ENCODE data around the gene NAPSA.
A peak's percentile ranks its signal among the peaks of the same experiment; 100 is the strongest.

The NAPSA gene

DNA sequence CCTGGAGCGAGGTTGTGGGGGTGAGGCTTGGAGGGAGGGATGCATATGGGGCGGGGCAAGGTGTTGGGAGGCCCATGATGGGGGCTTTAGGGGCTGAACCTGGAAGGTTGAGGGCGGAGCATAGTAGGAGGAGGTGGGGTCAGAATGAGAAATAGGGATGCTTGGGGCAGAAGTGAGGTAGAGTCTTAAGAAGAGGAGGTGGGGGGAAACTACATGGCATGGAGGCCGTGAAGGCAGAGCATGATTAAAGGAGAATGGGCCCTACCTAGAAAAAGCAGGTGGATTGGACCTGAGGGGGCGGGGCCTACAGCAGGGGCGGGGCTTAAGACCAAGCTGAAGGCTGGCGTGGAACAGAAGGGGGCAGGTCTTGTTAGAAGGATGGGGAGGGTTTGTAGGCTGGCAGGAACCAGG, 11.6 kb upstream of the NAPSA start:
- TF ChIP-seq, protein P1, sequence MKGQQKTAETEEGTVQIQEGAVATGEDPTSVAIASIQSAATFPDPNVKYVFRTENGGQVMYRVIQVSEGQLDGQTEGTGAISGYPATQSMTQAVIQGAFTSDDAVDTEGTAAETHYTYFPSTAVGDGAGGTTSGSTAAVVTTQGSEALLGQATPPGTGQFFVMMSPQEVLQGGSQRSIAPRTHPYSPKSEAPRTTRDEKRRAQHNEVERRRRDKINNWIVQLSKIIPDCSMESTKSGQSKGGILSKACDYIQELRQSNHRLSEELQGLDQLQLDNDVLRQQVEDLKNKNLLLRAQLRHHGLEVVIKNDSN (IDR thresholded peaks at IDR 0.05): no peak
- TF ChIP-seq EP300 (IDR thresholded peaks at IDR 0.05; ENCODE audit: borderline replicate concordance) (no peak), NFIC (IDR thresholded peaks at IDR 0.05) (no peak), TEAD4 (IDR thresholded peaks at IDR 0.05) (no peak)
- TF ChIP-seq, protein P2, sequence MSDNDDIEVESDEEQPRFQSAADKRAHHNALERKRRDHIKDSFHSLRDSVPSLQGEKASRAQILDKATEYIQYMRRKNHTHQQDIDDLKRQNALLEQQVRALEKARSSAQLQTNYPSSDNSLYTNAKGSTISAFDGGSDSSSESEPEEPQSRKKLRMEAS (IDR thresholded peaks at IDR 0.05): no peak

DNA sequence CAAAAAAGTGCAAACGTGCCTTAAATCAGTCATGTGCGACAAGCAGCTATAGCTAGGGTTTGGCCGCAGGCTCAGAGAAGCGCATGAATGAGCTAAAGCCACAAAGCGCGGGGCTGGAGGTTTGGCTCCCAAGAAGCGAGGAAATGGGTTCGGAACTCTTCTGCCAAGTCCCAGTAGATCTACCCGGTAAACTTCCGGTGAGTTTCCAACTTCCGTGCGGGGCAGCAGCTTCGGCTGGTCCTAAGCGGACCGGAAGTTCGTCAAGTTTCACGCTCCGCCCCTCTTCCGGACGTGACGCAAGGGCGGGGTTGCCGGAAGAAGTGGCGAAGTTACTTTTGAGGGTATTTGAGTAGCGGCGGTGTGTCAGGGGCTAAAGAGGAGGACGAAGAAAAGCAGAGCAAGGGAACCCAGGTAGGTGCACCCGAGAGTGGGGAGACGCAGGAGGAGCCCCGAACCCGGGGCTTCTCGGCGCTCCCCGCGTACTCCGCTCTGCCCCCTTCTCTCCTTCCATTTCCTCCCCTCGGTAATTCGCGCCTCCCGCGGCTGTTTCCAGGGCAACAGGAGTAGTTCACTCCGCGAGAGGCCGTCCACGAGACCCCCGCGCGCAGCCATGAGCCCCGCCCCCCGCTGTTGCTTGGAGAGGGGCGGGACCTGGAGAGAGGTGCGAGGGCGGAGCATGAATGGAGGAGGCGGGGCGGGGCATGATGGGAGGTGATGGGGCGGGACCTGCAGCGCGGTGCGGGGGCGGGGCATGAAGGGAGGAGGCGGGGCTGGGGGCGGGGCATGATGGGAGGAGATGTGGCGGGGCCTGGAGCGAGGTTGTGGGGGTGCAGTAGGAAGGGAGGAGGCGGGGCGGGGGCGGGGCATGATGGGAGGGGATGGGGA, 11.0 kb upstream of the NAPSA start, which contains the start of gene NR1H2:
Gene NR1H2, plus strand, starts transcription at position 292 of the 885 bp plus-strand sequence. CDS start 1,149 bp downstream, outside the sequence.
- TF ChIP-seq TCF12 (IDR thresholded peaks at IDR 0.05; ENCODE audit: low read depth) (peak; percentile 61), CREB1 (IDR thresholded peaks at IDR 0.05; ENCODE audit: low read depth) (peak; percentile 91), TAF1 (IDR thresholded peaks at IDR 0.05; ENCODE audit: low read depth) (peak; percentile 78; the same call in 1 of the 2 replicates), YY1 (IDR thresholded peaks at IDR 0.05; ENCODE audit: low read depth) (peak; percentile 58), EGR1 (IDR thresholded peaks at IDR 0.05) (peak; percentile 28; the same call in 1 of the 2 replicates), CEBPB (IDR thresholded peaks at IDR 0.05) (no peak), FOXM1 (IDR thresholded peaks at IDR 0.05; ENCODE audit: borderline replicate concordance, low read depth) (no peak)
- TF ChIP-seq, protein P2 (IDR thresholded peaks at IDR 0.05): peak; percentile 80
- TF ChIP-seq, protein P1 (IDR thresholded peaks at IDR 0.05): peak; percentile 71

DNA sequence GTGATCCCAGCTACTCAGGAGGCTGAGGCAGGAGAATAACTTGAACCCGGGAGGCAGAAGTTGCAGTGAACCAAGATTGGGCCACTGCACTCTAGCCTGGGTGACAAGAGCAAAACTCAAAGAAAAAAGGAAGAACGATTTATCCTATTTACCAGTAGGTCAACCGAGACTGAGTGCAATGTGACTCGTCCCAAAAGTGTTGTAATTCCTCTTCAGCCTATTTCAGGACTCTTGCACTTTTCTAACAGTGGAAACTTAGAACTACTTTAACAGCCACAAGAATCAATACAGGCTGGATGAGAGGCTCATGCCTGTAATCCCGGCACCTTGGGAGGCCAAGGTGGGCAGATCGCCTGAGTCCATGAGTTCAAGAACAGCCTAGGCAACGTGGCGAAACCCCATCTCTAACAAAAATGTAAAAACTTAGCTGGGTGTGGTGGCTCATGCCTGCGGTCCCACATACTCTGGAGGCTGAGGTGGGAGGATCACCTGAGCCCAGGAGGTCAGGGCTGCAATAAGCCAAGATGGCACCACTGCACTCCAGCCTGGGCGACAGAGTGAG, 6.6 kb upstream of the NAPSA start:
- TF ChIP-seq FOXM1 (IDR thresholded peaks at IDR 0.05; ENCODE audit: borderline replicate concordance, low read depth): no peak
- TF ChIP-seq CEBPB (IDR thresholded peaks at IDR 0.05): no peak
- TF ChIP-seq EGR1 (IDR thresholded peaks at IDR 0.05): no peak
- TF ChIP-seq EP300 (IDR thresholded peaks at IDR 0.05; ENCODE audit: borderline replicate concordance): no peak
- no peak for TF ChIP-seq TAF1 (IDR thresholded peaks at IDR 0.05; ENCODE audit: low read depth)
- TF ChIP-seq RAD21 (IDR thresholded peaks at IDR 0.05; ENCODE audit: low read depth): no peak
- TF ChIP-seq, protein P3, sequence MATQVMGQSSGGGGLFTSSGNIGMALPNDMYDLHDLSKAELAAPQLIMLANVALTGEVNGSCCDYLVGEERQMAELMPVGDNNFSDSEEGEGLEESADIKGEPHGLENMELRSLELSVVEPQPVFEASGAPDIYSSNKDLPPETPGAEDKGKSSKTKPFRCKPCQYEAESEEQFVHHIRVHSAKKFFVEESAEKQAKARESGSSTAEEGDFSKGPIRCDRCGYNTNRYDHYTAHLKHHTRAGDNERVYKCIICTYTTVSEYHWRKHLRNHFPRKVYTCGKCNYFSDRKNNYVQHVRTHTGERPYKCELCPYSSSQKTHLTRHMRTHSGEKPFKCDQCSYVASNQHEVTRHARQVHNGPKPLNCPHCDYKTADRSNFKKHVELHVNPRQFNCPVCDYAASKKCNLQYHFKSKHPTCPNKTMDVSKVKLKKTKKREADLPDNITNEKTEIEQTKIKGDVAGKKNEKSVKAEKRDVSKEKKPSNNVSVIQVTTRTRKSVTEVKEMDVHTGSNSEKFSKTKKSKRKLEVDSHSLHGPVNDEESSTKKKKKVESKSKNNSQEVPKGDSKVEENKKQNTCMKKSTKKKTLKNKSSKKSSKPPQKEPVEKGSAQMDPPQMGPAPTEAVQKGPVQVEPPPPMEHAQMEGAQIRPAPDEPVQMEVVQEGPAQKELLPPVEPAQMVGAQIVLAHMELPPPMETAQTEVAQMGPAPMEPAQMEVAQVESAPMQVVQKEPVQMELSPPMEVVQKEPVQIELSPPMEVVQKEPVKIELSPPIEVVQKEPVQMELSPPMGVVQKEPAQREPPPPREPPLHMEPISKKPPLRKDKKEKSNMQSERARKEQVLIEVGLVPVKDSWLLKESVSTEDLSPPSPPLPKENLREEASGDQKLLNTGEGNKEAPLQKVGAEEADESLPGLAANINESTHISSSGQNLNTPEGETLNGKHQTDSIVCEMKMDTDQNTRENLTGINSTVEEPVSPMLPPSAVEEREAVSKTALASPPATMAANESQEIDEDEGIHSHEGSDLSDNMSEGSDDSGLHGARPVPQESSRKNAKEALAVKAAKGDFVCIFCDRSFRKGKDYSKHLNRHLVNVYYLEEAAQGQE (IDR thresholded peaks at IDR 0.05; ENCODE audit: low read depth): no peak
- TF ChIP-seq, protein P2 (IDR thresholded peaks at IDR 0.05): no peak
- no peak for TF ChIP-seq TCF12 (IDR thresholded peaks at IDR 0.05; ENCODE audit: low read depth)
- TF ChIP-seq ZBTB7A (IDR thresholded peaks at IDR 0.05; ENCODE audit: low read depth): no peak

DNA sequence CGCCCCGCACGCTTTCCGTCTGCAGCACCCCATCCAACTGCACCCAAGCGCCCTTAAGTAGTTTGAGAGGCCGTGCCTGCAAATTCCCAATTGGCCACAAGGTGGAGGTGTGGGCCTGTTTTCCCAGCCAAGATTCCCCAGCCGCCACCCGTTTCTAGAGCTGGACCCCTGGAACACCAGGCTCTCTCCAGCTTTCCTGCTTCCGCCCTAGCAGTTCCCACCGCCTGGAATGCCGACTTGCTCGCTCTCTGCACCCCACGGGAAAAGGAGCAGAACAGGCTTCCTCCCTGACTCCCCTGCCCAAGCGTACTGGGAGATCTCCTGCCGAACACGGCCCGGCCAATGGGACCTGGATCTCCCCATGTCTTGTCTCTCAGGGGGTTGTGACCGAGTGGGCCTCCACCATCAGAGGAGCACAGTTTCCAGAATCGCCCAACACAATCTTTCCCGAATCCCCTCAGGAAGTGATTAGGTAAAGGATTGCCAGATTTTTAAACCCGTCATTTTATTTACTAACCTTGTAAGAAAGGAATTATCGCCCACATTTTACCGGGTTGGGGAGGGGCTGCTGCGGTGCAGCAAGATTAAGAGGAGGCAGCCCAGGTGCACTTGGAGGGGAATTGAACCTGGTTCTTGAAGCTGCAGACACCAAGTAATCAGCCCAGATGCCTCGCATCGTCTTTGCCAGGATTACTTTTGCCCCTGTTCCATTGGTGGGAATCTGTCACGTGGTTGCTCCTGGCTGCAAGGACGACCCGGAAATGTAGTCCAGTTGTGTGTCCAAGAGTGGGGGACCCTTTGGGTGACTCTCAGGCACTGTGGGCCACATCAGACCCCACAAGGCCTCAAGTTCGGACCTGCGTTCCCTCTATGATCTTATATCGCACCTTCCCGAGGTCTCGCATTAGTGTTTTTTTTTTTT, 3.5 kb upstream of the NAPSA start:
- TF ChIP-seq YY1 (IDR thresholded peaks at IDR 0.05; ENCODE audit: low read depth): 0 out of 2 replicates have a peak, but pooled peaks have one; percentile 13
- no peak for TF ChIP-seq TEAD4 (IDR thresholded peaks at IDR 0.05)
- TF ChIP-seq, protein P2 (IDR thresholded peaks at IDR 0.05): peak; percentile 58
- TF ChIP-seq TAF1 (IDR thresholded peaks at IDR 0.05; ENCODE audit: low read depth): no peak
- no peak for TF ChIP-seq CEBPB (IDR thresholded peaks at IDR 0.05)
- no peak for TF ChIP-seq NFIC (IDR thresholded peaks at IDR 0.05)
- TF ChIP-seq ZBTB7A (IDR thresholded peaks at IDR 0.05; ENCODE audit: low read depth): no peak
- TF ChIP-seq TCF12 (IDR thresholded peaks at IDR 0.05; ENCODE audit: low read depth): no peak
- TF ChIP-seq RAD21 (IDR thresholded peaks at IDR 0.05; ENCODE audit: low read depth): peak; percentile 91
- no peak for TF ChIP-seq EGR1 (IDR thresholded peaks at IDR 0.05)
- TF ChIP-seq EP300 (IDR thresholded peaks at IDR 0.05; ENCODE audit: borderline replicate concordance): no peak
- TF ChIP-seq, protein P3 (IDR thresholded peaks at IDR 0.05; ENCODE audit: low read depth): no peak
- TF ChIP-seq FOXM1 (IDR thresholded peaks at IDR 0.05; ENCODE audit: borderline replicate concordance, low read depth): no peak
- TF ChIP-seq CREB1 (IDR thresholded peaks at IDR 0.05; ENCODE audit: low read depth): no peak
- TF ChIP-seq, protein P1 (IDR thresholded peaks at IDR 0.05): peak; percentile 96

Measured in Ishikawa (cell line).